OCI-LY3 (cell line): Measurements from ENCODE around the gene EEF1B2.

ENCODE experiments used
- CTCF ChIP-seq: fragments of 200-600, 300-600 bp; sonication (generic); IDR thresholded peaks from 2 replicates; pipeline ENCODE4 v1.5.1; 2014; ENCODE audit warnings: antibody characterized with exemption, low read length, low read depth
- EZH2phosphoT487 ChIP-seq: fragments of 200-600 bp; shearing (Covaris generic); IDR thresholded peaks from 2 replicates; pipeline ENCODE4 v1.6.1; 2018; ENCODE audit warnings: antibody characterized with exemption, mixed run types, low read depth

GRCh38 chr2:206160807-206161179 is 1.1 kb downstream of the EEF1B2 start:
- no peak for TF ChIP-seq CTCF
- no peak for TF ChIP-seq EZH2phosphoT487
